Measurements from ENCODE around the gene PPP2R2C.

DNA sequence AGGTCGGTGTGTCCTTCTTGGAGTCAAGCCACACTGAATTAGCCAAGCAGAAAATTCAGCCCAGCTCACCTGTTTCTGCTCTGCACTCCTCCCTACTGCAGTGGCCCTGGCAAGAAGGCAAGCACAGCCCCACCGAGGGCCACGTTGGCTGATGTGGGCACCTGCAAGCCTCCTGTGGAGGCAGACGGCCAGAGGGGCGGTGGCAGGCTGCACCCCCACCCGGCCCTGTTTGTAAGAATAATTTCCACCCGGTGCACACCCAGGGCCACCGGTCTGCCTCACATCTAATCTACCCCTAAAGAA, 18.8 kb downstream of the PPP2R2C start:
- TF ChIP-seq EZH2 (IDR thresholded peaks at IDR 0.05; ENCODE audit: borderline replicate concordance, low read depth, low read length, poor library complexity, severe bottlenecking), result peak; percentile 51
- TF ChIP-seq, protein P1, sequence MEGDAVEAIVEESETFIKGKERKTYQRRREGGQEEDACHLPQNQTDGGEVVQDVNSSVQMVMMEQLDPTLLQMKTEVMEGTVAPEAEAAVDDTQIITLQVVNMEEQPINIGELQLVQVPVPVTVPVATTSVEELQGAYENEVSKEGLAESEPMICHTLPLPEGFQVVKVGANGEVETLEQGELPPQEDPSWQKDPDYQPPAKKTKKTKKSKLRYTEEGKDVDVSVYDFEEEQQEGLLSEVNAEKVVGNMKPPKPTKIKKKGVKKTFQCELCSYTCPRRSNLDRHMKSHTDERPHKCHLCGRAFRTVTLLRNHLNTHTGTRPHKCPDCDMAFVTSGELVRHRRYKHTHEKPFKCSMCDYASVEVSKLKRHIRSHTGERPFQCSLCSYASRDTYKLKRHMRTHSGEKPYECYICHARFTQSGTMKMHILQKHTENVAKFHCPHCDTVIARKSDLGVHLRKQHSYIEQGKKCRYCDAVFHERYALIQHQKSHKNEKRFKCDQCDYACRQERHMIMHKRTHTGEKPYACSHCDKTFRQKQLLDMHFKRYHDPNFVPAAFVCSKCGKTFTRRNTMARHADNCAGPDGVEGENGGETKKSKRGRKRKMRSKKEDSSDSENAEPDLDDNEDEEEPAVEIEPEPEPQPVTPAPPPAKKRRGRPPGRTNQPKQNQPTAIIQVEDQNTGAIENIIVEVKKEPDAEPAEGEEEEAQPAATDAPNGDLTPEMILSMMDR (conservative IDR thresholded peaks at IDR 0.05; ENCODE audit: low read depth, low read length), result no peak
